Activated CD4-positive, CD25-positive, alpha-beta regulatory T cell (primary cell): ENCODE results near the gene IGSF22.

Source experiments
- DNase-seq, 4 experiments: peaks; one replicate each; lab custom pipeline; 2025; lab: John Stamatoyannopoulos, UW

Gene IGSF22

GRCh38 chr11:18713646-18714442 is 12.1 kb downstream of the IGSF22 start:
- no peak for DNase-seq

DNA sequence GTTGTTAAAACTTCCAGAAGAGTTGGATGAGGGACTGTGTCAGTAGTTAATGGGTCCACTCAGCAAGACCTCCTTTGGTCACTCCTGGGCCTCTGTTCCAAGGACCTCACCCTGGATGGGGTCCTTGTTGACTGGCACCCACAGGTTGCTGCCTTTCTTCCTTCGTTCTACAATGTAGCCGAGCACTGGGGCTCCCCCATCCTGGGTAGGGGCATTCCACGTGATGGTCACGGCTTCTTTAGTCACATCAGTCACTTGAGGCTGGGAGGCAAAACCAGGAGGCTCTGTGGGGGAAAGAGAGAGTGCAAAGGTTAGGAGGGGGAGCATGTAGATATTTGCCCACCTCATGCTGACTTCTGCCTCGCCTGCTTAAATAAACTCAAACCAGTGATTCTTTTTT is 15.4 kb downstream of the IGSF22 start:
- DNase-seq: no peak

DNA sequence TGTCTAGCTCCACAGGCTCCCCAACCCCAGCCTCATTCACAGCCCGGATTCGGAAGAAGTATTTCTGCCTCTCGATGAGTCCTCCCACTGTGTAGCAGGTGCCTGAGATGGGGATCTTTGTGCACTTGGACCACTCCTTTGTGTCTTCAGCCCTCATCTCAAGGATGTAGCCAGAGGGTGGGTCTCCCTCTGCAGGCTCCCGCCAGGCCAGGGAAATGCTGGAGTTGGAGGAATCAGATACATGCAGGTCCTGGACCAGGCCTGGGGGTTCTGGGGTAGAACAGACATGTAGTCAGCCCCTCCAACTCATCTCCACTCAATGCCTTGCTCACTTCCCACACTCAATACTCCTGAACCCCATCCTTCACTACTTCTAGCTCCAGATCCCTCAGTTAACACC is 16.6 kb downstream of the IGSF22 start:
- DNase-seq: no peak

- no peak for DNase-seq
Observed at GRCh38 chr11:18707811-18708340, 18.1 kb downstream of the IGSF22 start.

GRCh38 chr11:18706330-18707243 is 19.4 kb downstream of the IGSF22 start:
- DNase-seq: peak in 2 of 4 experiments; percentile 16 to 31

GRCh38 chr11:18705651-18706281 is 20.2 kb downstream of the IGSF22 start:
- DNase-seq: no peak

GRCh38 chr11:18704698-18705097 is 21.3 kb downstream of the IGSF22 start:
- DNase-seq: no peak

GRCh38 chr11:18704045-18704645 is 21.8 kb downstream of the IGSF22 start:
- no peak for DNase-seq

- DNase-seq: no peak
Observed at GRCh38 chr11:18703001-18703763, 22.8 kb downstream of the IGSF22 start.

GRCh38 chr11:18701614-18702216 is 24.3 kb downstream of the IGSF22 start:
- DNase-seq: no peak

GRCh38 chr11:18700872-18701271 is 25.1 kb downstream of the IGSF22 start:
- DNase-seq: no peak

GRCh38 chr11:18700375-18700774 is 25.6 kb downstream of the IGSF22 start:
- no peak for DNase-seq

GRCh38 chr11:18699848-18700261 is 26.1 kb downstream of the IGSF22 start:
- DNase-seq: no peak

DNA sequence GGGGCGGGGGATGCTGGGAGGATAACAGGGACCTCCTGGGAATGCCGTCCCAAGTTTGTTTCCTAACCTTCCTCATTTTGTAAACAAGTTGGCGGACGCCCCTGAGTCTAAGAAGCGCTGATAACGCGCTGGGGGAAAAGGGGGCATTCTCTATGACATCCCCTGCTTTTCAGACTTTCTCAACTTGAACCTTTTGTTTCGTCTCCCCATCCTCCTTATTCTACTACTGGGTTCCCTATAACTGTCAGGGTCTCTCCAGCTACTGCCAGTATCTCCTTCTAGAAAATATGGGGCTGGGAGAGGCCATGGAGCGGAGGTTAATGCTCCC is 26.8 kb downstream of the IGSF22 start:
- no peak for DNase-seq

DNA sequence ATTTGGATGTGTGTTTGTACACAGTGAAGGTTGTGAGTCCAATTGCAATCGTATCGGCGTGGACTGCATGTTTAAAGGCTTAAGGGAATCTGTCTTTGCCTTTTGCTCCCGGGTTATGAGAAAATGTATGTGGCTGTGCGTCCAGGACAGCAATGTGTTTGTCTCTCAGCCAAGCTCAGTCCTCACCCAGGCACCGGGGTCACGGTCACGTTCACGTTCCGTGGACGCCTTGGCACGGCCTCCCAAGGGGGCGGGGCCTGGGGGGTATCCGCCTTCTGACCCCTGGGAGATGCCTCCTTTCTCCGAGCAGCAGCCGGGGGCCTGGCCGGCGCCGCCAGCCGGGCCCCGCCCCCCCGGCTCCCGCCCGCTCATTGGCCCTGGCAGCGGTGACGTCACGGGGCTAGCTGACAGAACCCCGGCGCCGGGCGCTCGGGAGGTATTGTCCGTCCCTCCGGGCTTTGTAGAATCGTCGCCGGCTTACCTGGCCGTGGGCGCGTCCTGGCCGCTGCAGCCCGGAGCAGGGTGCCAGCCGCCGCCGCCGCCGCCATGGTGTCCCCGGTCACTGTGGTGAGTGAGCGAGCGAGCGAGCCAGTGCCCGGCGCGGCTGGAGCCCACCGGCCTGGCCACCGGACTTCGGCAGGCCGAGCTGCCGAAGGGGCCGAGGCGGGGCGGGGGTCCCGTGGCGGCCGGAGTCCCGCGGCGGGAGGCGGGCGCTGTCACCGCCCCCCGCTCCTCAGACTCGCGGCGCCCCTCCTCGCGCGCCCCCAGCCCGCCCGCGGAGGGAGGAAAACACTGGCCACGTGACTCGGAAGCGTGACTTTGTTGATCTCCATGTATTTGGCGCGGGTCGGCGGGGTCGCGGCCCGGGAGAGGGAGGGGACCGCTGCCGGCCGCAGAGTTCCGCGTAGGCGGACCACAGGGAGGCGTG is 27.4 kb downstream of the IGSF22 start, which contains the start of gene TMEM86A:
Gene TMEM86A, plus strand, starts transcription at position 439 of the 928 bp plus-strand sequence. Its CDS starts 108 bp downstream, at position 547.
- peak; percentile 76 to 82 (median 78) for DNase-seq

DNA sequence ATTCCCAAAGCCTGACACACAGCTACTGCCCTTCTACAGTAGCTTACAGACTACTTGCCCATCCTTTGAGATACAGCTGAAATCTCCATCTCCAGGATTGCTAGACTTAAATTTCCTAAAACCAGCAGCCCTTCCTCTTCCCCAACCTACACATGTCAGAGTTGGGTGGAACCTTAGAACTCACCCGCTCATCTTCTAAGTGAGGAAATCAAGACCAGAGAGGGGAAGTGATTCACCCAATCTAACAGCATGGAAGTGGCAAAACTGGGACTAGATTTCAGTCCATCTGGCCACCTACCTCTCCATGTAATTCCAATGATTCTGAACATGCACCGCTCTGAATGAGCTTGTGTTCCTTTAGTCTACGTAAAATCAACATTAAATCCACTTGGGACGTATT is 28.4 kb downstream of the IGSF22 start:
- no peak for DNase-seq

GRCh38 chr11:18696638-18697225 is 29.3 kb downstream of the IGSF22 start:
- no peak for DNase-seq

DNA sequence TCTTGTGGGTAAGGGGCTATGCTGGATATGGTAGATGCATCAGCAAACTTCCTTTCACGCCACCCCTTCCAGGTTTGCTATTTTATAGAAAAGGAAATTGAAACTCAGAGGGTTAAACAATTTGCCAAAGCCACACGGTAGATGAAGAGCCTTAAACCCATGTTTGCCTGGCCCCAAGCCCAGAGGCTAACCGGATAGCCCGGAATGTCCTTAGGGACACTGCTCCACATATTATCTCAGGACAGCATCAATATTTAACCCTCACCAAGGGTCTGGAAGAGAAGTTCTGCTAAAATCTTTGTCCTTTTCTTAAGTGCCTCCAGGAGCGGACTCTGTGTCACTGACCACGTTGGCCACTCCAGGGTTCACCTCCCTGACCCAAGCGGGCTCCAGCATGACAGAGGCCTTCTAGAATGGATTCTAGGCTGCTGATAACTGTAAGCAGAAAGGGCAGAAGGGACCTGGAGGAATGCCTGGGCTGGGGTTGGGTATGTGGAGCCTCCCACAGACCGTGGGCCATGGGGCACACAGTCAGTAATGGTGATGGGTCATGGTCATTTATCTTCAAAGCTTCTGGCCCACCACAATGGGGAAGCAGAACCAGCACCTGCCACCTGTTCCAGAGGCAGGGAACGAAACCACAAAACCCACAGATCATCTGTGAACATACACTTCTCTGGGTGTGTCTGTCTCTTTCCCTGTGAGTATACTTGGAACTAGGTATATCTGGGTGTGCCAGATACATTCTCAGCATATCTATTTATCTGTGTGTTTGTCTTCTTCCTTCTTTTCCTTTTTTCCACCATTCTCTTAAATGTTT is 32.8 kb downstream of the IGSF22 start:
- DNase-seq: no peak
